ENCODE measurements around the gene SPEM2.

GRCh38 chr17:7393613-7394451 lies 31.6 kb upstream of the SPEM2 start:
- TF ChIP-seq CTCF (IDR thresholded peaks at IDR 0.05; ENCODE audit: insufficient read depth, low read length, poor library complexity, severe bottlenecking) (no peak), EZH2phosphoT487 (conservative IDR thresholded peaks at IDR 0.05; ENCODE audit: low read length) (no peak)

All from SU-DHL-6 (cell line).